ENCODE results near the gene ASB4.

DNA sequence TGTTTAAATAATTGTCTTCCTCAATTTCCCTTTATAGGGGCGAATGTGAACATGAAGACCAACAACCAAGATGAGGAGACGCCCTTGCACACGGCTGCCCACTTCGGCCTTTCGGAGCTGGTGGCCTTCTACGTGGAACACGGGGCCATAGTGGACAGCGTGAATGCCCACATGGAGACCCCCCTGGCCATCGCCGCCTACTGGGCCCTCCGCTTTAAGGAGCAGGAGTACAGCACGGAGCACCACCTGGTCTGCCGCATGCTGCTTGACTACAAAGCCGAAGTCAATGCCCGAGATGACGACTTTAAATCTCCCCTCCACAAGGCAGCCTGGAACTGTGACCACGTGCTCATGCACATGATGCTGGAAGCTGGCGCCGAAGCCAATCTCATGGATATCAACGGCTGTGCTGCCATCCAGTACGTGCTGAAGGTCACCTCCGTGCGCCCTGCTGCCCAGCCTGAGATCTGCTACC is 42.1 kb downstream of the ASB4 start:
- TF ChIP-seq, protein P1, sequence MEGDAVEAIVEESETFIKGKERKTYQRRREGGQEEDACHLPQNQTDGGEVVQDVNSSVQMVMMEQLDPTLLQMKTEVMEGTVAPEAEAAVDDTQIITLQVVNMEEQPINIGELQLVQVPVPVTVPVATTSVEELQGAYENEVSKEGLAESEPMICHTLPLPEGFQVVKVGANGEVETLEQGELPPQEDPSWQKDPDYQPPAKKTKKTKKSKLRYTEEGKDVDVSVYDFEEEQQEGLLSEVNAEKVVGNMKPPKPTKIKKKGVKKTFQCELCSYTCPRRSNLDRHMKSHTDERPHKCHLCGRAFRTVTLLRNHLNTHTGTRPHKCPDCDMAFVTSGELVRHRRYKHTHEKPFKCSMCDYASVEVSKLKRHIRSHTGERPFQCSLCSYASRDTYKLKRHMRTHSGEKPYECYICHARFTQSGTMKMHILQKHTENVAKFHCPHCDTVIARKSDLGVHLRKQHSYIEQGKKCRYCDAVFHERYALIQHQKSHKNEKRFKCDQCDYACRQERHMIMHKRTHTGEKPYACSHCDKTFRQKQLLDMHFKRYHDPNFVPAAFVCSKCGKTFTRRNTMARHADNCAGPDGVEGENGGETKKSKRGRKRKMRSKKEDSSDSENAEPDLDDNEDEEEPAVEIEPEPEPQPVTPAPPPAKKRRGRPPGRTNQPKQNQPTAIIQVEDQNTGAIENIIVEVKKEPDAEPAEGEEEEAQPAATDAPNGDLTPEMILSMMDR (IDR thresholded peaks at IDR 0.05 in 8 of 11, conservative IDR thresholded peaks at IDR 0.05 in 3 of 11): no peak
- TF ChIP-seq POLR2AphosphoS5 (IDR thresholded peaks at IDR 0.05): no peak
- no peak for TF ChIP-seq POLR2A (IDR thresholded peaks at IDR 0.05)

Measured in spleen (tissue), 7 donors.